HepG2 (cell line): ENCODE data around the gene BATF. TPM values are rescaled to one million over a fixed set of nuclear protein-coding genes. Genes with fewer than 3 reads are reported as not detected.

Experiments
- CENPT ChIP-seq: sonication (generic); formaldehyde crosslinking; IDR thresholded peaks from 2 replicates; pipeline ENCODE4 v1.8.0; 2022; ENCODE audit warnings: low read depth, mild to moderate bottlenecking, moderate library complexity, missing genetic modification reagents
- CREB3 ChIP-seq: sonication (generic); formaldehyde crosslinking; IDR thresholded peaks from 2 replicates; pipeline ENCODE4 v1.5.0; 2020; ENCODE audit warnings: missing genetic modification reagents
- HDAC2 ChIP-seq: sonication (generic); formaldehyde crosslinking; IDR thresholded peaks from 2 replicates; pipeline ENCODE4 v1.4.0; 2020; ENCODE audit warnings: missing genetic modification reagents
- RNF2 ChIP-seq: fragments of 450-650 bp; conservative IDR thresholded peaks from 2 replicates; pipeline ENCODE4 v1.6.1; 2016; ENCODE audit warnings: low read depth
- SALL1 ChIP-seq: sonication (generic); formaldehyde crosslinking; IDR thresholded peaks from 2 replicates; pipeline ENCODE4 v1.8.0; 2022; ENCODE audit warnings: mild to moderate bottlenecking, missing genetic modification reagents
- SRY ChIP-seq: sonication (generic); formaldehyde crosslinking; IDR thresholded peaks from 2 replicates; pipeline ENCODE4 v1.8.0; 2022; ENCODE audit warnings: mild to moderate bottlenecking, missing genetic modification reagents
- ZNF235 ChIP-seq: sonication (generic); formaldehyde crosslinking; IDR thresholded peaks from 2 replicates; pipeline ENCODE4 v1.8.1; 2023; ENCODE audit warnings: mild to moderate bottlenecking, missing genetic modification reagents, borderline replicate concordance
- ZNF256 ChIP-seq: sonication (generic); formaldehyde crosslinking; conservative IDR thresholded peaks from 2 replicates; pipeline ENCODE4 v1.4.0; 2020; ENCODE audit warnings: missing genetic modification reagents
- ZNF292 ChIP-seq: sonication (generic); formaldehyde crosslinking; IDR thresholded peaks from 2 replicates; pipeline ENCODE4 v1.8.1; 2022; ENCODE audit warnings: mild to moderate bottlenecking, low read depth, missing genetic modification reagents, borderline replicate concordance
- ZNF441 ChIP-seq: sonication (generic); formaldehyde crosslinking; IDR thresholded peaks from 2 replicates; pipeline ENCODE4 v1.7.0; 2021; ENCODE audit warnings: missing genetic modification reagents, borderline replicate concordance
- ZNF552 ChIP-seq: sonication (generic); formaldehyde crosslinking; IDR thresholded peaks from 2 replicates; pipeline ENCODE4 v1.9.0; 2022; ENCODE audit warnings: missing genetic modification reagents, mild to moderate bottlenecking, borderline replicate concordance
- polyA plus RNA-seq, 8 experiments: library from polyadenylated mRNA; depleted of rRNA in 3 of 8; stranded (reverse) in 7 of 8; unstranded in 1 of 8; fragments of >200 nt; fragmentation: Illumina TruSeq in 4 of 8; extraction: Trizol in 4 of 8; gene quantifications; 2 replicates each; pipeline versions ENCODE4 v1.2.1 to v1.2.3, GENCODE V29; 2011 to 2016; ENCODE audit warnings: low read depth in 4 of 8, missing spikeins in 1 of 8, mixed read lengths in 1 of 8; ENCODE audit not compliant: insufficient read depth in 1 of 8
- total RNA-seq, 5 experiments: library from RNA; depleted of rRNA; stranded (reverse); fragments of >200 nt; fragmentation: Illumina TruSeq; extraction: Trizol; gene quantifications; 2 replicates each; pipeline ENCODE4 v1.2.3, GENCODE V29; 2016; ENCODE audit warnings: low read depth in 1 of 5
- TF ChIP-seq, protein P1 (sequence below): sonication (generic); formaldehyde crosslinking; IDR thresholded peaks from 2 replicates; pipeline ENCODE4 v1.5.0; 2020; ENCODE audit warnings: missing genetic modification reagents, mild to moderate bottlenecking, borderline replicate concordance
- TF ChIP-seq, protein P2 (sequence below): IDR thresholded peaks from 2 replicates; pipeline ENCODE4 v1.6.1; 2012; ENCODE audit warnings: low read depth, low read length, improper control_type of control experiment
- TF ChIP-seq, protein P3 (sequence below): sonication (generic); formaldehyde crosslinking; IDR thresholded peaks from 2 replicates; pipeline ENCODE4 v1.5.0; 2020; ENCODE audit warnings: mild to moderate bottlenecking, missing genetic modification reagents
- TF ChIP-seq, protein P4 (sequence below): sonication (generic); formaldehyde crosslinking; IDR thresholded peaks from 2 replicates; pipeline ENCODE4 v1.5.1; 2020; ENCODE audit warnings: mild to moderate bottlenecking, missing genetic modification reagents, moderate library complexity
- TF ChIP-seq, protein P5 (sequence below): sonication (generic); formaldehyde crosslinking; IDR thresholded peaks from 2 replicates; pipeline ENCODE4 v1.4.0; 2020; ENCODE audit warnings: mild to moderate bottlenecking, missing genetic modification reagents

The BATF gene
- total and polyA plus RNA-seq, 2 of the 13 experiments (the other 11 are each of a cell fraction or from before 2014, with no cell fraction given) = 0.22 to 0.37 TPM

- TF ChIP-seq, protein P1, sequence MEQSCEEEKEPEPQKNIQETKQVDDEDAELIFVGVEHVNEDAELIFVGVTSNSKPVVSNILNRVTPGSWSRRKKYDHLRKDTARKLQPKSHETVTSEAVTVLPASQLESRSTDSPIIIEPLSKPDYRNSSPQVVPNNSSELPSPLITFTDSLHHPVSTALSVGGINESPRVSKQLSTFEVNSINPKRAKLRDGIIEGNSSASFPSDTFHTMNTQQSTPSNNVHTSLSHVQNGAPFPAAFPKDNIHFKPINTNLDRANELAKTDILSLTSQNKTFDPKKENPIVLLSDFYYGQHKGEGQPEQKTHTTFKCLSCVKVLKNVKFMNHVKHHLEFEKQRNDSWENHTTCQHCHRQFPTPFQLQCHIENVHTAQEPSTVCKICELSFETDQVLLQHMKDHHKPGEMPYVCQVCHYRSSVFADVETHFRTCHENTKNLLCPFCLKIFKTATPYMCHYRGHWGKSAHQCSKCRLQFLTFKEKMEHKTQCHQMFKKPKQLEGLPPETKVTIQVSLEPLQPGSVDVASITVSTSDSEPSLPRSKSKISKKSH (CRISPR knock-in tag) = peak; percentile 63; the same call in 1 of the 2 replicates
- TF ChIP-seq CREB3 (no peak), SALL1 (peak; percentile 52; the same call in 1 of the 2 replicates), ZNF235 (CRISPR knock-in tag) (no peak), ZNF256 (CRISPR knock-in tag) (no peak), HDAC2 (0 out of 2 replicates have a peak, but pooled peaks have one; percentile 18), SRY (CRISPR knock-in tag) (no peak), ZNF441 (CRISPR knock-in tag) (no peak), ZNF552 (0 out of 2 replicates have a peak, but pooled peaks have one; percentile 53), ZNF292 (CRISPR knock-in tag) (peak; percentile 57; the same call in 1 of the 2 replicates), CENPT (no peak), RNF2 (no peak)
- TF ChIP-seq, protein P2, sequence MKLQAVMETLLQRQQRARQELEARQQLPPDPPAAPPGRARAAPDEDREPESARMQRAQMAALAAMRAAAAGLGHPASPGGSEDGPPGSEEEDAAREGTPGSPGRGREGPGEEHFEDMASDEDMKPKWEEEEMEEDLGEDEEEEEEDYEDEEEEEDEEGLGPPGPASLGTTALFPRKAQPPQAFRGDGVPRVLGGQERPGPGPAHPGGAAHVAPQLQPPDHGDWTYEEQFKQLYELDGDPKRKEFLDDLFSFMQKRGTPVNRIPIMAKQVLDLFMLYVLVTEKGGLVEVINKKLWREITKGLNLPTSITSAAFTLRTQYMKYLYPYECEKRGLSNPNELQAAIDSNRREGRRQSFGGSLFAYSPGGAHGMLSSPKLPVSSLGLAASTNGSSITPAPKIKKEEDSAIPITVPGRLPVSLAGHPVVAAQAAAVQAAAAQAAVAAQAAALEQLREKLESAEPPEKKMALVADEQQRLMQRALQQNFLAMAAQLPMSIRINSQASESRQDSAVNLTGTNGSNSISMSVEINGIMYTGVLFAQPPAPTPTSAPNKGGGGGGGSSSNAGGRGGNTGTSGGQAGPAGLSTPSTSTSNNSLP = no peak
- TF ChIP-seq, protein P3, sequence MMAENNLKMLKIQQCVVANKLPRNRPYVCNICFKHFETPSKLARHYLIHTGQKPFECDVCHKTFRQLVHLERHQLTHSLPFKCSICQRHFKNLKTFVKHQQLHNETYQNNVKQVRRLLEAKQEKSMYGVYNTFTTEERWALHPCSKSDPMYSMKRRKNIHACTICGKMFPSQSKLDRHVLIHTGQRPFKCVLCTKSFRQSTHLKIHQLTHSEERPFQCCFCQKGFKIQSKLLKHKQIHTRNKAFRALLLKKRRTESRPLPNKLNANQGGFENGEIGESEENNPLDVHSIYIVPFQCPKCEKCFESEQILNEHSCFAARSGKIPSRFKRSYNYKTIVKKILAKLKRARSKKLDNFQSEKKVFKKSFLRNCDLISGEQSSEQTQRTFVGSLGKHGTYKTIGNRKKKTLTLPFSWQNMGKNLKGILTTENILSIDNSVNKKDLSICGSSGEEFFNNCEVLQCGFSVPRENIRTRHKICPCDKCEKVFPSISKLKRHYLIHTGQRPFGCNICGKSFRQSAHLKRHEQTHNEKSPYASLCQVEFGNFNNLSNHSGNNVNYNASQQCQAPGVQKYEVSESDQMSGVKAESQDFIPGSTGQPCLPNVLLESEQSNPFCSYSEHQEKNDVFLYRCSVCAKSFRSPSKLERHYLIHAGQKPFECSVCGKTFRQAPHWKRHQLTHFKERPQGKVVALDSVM (CRISPR knock-in tag) = no peak
- TF ChIP-seq, protein P4, sequence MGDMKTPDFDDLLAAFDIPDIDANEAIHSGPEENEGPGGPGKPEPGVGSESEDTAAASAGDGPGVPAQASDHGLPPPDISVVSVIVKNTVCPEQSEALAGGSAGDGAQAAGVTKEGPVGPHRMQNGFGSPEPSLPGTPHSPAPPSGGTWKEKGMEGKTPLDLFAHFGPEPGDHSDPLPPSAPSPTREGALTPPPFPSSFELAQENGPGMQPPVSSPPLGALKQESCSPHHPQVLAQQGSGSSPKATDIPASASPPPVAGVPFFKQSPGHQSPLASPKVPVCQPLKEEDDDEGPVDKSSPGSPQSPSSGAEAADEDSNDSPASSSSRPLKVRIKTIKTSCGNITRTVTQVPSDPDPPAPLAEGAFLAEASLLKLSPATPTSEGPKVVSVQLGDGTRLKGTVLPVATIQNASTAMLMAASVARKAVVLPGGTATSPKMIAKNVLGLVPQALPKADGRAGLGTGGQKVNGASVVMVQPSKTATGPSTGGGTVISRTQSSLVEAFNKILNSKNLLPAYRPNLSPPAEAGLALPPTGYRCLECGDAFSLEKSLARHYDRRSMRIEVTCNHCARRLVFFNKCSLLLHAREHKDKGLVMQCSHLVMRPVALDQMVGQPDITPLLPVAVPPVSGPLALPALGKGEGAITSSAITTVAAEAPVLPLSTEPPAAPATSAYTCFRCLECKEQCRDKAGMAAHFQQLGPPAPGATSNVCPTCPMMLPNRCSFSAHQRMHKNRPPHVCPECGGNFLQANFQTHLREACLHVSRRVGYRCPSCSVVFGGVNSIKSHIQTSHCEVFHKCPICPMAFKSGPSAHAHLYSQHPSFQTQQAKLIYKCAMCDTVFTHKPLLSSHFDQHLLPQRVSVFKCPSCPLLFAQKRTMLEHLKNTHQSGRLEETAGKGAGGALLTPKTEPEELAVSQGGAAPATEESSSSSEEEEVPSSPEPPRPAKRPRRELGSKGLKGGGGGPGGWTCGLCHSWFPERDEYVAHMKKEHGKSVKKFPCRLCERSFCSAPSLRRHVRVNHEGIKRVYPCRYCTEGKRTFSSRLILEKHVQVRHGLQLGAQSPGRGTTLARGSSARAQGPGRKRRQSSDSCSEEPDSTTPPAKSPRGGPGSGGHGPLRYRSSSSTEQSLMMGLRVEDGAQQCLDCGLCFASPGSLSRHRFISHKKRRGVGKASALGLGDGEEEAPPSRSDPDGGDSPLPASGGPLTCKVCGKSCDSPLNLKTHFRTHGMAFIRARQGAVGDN (CRISPR knock-in tag) = peak; percentile 71
- TF ChIP-seq, protein P5, sequence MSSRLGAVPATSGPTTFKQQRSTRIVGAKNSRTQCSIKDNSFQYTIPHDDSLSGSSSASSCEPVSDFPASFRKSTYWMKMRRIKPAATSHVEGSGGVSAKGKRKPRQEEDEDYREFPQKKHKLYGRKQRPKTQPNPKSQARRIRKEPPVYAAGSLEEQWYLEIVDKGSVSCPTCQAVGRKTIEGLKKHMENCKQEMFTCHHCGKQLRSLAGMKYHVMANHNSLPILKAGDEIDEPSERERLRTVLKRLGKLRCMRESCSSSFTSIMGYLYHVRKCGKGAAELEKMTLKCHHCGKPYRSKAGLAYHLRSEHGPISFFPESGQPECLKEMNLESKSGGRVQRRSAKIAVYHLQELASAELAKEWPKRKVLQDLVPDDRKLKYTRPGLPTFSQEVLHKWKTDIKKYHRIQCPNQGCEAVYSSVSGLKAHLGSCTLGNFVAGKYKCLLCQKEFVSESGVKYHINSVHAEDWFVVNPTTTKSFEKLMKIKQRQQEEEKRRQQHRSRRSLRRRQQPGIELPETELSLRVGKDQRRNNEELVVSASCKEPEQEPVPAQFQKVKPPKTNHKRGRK (CRISPR knock-in tag) = no peak
Observed at GRCh38 chr14:75579338-75579864, 57.1 kb downstream of the BATF start (continued).
